Measurements from ENCODE around the gene THSD4. TPM values are rescaled to one million over a fixed set of nuclear protein-coding genes. Genes with fewer than 3 reads are reported as not detected.
A peak's percentile ranks its signal among the peaks of the same experiment; 100 is the strongest.

The THSD4 gene
- total RNA-seq, 3 donors from 2014 or later = 18.3 to 46.2 (median 27.1) TPM

DNA sequence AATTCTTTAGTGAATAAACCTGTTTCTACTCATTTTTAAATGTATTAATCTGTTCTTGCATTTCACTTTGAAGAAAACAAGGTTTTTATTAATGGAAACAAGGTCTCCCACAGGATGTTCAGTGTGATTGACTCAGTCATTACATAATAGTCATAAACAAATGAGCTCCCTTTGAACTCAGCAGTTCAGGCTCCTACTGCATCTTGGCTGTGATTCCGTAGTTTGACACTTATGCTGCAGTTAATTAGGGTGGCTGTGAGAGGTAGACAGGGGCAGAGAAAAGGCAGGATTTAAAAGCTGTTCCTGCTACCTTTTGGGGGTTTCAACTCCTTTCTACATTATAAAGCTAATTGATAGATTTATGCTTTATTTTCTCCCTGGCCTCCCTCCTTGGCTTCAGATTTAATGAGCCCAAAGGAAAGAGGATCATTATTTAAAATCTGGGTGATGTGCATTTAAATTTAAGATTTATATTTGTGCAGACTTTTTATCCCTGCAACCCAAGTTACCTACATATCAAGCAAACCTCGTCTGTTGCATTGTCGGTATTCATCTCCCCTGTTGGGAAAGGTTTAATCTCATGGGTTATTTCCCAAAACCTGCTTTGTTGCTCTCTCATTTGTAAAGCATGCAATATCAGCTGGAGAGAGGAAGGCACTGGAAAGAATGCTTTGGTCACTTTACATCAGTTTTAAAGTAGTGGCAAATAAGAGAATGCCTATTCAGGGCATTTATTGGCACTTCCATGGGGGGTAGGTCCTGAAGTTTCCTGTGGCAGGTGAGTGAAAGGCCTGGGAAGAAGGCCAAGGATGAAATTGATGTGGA lies 350.1 kb downstream of the THSD4 start:
- TF ChIP-seq, protein P1, sequence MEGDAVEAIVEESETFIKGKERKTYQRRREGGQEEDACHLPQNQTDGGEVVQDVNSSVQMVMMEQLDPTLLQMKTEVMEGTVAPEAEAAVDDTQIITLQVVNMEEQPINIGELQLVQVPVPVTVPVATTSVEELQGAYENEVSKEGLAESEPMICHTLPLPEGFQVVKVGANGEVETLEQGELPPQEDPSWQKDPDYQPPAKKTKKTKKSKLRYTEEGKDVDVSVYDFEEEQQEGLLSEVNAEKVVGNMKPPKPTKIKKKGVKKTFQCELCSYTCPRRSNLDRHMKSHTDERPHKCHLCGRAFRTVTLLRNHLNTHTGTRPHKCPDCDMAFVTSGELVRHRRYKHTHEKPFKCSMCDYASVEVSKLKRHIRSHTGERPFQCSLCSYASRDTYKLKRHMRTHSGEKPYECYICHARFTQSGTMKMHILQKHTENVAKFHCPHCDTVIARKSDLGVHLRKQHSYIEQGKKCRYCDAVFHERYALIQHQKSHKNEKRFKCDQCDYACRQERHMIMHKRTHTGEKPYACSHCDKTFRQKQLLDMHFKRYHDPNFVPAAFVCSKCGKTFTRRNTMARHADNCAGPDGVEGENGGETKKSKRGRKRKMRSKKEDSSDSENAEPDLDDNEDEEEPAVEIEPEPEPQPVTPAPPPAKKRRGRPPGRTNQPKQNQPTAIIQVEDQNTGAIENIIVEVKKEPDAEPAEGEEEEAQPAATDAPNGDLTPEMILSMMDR (IDR thresholded peaks at IDR 0.05) = no peak
- DNase-seq (no peak), ATAC-seq (peak; percentile 55)
- Histone ChIP-seq H3K9me3 (no peaks in the 10 kb centered on the region), H3K4me1 (ENCODE audit: low read depth) (no peaks in the 10 kb centered on the region), H3K4me3 (no peak overlapping the region), H3K36me3 (ENCODE audit: low read depth) (no peaks in the 10 kb centered on the region)
- intact Hi-C loops (cut with DNase I, micrococcal nuclease) = no loop called here

GRCh38 chr15:71468715-71469114 lies 353.4 kb downstream of the THSD4 start:
- DNase-seq (no peak), ATAC-seq (no peak)
- Histone ChIP-seq H3K4me3 (no peak overlapping the region), H3K36me3 (ENCODE audit: low read depth) (no peaks in the 10 kb centered on the region), H3K9me3 (no peaks in the 10 kb centered on the region), H3K4me1 (ENCODE audit: low read depth) (no peaks in the 10 kb centered on the region)
- TF ChIP-seq, protein P1 (IDR thresholded peaks at IDR 0.05) = no peak
- intact Hi-C loops (cut with DNase I, micrococcal nuclease) = no loop called here

- Histone ChIP-seq H3K4me1 (ENCODE audit: low read depth) (no peaks in the 10 kb centered on the region), H3K9me3 (no peaks in the 10 kb centered on the region), H3K4me3 (no peak overlapping the region), H3K36me3 (ENCODE audit: low read depth) (no peaks in the 10 kb centered on the region)
- TF ChIP-seq, protein P1 (IDR thresholded peaks at IDR 0.05) = no peak
- ATAC-seq = no peak
- intact Hi-C loops (cut with DNase I, micrococcal nuclease) = no loop called here
- DNase-seq = no peak
Measured at GRCh38 chr15:71469413-71469812, 354.1 kb downstream of the THSD4 start.

DNA sequence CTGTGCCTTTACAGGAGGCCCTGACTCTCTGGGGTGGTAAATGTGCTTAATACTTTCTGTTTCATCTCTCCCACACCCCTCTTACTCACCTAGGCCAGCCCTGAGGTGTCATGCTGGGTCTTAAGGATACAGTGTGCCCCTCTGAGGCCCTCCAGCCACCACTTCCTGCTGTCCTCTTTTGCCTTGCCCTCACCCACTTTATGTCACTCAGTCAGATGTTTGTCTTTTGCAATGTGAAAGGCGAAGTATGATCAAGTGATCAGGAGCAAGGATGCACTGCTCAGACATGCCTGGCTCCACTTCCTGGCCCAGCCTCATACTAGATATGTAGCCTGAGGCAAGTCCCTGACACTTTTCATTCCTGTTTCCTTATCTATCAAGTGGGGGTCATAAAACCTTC lies 356.1 kb downstream of the THSD4 start:
- H3K9me3 ChIP-seq = no peaks in the 10 kb centered on the region
- H3K36me3 ChIP-seq (ENCODE audit: low read depth) = no peaks in the 10 kb centered on the region
- DNase-seq (no peak), ATAC-seq (peak; percentile 54)
- no peaks in the 10 kb centered on the region for H3K4me1 ChIP-seq (ENCODE audit: low read depth)
- TF ChIP-seq, protein P1 (IDR thresholded peaks at IDR 0.05) = no peak
- intact Hi-C loops (cut with DNase I, micrococcal nuclease) = no loop called here
- no peak overlapping the region for H3K4me3 ChIP-seq

DNA sequence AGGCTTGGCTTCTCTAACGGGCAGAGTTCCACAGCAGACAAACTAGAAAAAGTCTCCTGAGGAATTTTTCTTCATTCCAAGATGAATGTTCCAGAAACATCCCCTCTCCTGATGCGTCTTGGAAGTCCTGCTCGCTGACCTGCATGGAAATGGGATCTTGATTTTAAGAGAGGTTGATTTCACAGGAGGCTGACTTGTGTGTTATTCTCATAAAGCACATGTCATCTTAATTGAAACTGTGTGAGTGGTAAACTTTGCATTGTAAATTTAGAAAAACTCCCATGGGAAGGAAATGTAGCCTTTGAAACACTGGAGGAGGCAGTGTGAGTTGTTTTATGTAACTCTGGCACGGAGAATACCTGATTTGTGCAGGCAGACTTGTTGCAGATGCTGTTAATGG lies 357.3 kb downstream of the THSD4 start:
- H3K4me1 ChIP-seq (ENCODE audit: low read depth) = no peaks in the 10 kb centered on the region
- ATAC-seq = no peak
- no peaks in the 10 kb centered on the region for H3K9me3 ChIP-seq
- TF ChIP-seq, protein P1 (IDR thresholded peaks at IDR 0.05) = no peak
- intact Hi-C loops (cut with DNase I, micrococcal nuclease) = no loop called here
- DNase-seq = no peak
- H3K4me3 ChIP-seq = no peak overlapping the region
- H3K36me3 ChIP-seq (ENCODE audit: low read depth) = no peaks in the 10 kb centered on the region

Data from mucosa of descending colon (tissue), 3 donors.